GM04503 (cell line): ENCODE measurements around the gene ZSWIM4.

Experiments used
- DNase-seq: peaks from one replicate; pipeline ENCODE4 v3.0.0-alpha.2; 2012; ENCODE audit warnings: low read depth

Gene ZSWIM4

GRCh38 chr19:13835791-13836723 is 40.8 kb downstream of the ZSWIM4 start:
- DNase-seq = no peak

DNA sequence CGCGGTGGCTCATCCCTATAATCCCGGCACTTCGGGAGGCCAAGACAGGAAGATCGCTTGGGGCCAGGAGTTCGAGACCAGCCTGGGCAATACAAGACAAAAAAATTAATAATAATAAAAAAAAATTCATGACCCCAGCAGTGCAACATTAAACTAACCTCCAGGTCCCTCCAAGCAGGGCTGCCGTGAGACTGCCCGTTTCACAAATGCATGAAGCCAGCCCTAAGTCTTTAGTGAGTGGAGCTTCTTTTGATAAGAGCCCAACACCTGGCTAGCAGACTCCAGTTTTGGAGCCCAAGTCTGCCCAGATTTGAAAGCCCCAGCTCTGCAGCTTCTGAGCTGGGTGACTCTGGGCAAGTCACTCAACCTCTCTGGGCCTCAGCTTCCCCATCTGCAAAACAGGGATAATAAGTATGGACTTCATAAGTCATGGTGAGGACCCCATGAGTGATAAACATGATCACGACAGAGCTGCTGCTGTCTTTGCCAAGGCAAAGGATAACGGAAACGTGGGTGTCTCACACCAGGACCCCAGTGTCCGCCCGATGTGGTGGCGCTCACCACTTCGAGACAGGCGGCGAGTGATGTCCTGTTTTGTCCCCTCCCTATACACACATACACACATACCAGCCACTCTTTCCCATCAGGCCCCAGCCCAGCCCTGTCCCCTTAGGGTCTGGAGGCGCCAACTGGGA is 43.3 kb downstream of the ZSWIM4 start:
- no peak for DNase-seq

- no peak for DNase-seq
These were observed 44.1 kb downstream of the ZSWIM4 start for GRCh38 chr19:13839130-13839937.

DNA sequence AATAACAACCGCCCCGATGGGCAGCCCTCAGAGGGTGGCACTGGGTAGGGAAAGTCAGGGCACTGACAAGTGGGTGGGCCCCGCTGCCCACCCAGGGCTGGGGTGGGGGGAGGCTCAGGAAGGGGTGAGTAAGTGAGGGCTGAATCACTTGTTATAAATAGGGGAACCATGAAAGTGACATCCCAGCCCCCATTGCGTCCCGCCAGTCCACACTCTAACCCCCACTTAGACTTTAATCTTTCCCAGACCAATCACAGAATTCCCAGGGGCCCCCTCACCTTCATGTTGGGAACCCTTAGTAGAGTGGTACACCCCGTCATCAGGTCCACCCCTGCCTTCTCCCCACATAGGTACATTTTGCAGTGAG is 44.7 kb downstream of the ZSWIM4 start:
- no peak for DNase-seq

- DNase-seq = no peak
These were observed 45.3 kb downstream of the ZSWIM4 start for GRCh38 chr19:13840305-13841085.

- no peak for DNase-seq
These were observed 46.1 kb downstream of the ZSWIM4 start for GRCh38 chr19:13841086-13841961.

DNA sequence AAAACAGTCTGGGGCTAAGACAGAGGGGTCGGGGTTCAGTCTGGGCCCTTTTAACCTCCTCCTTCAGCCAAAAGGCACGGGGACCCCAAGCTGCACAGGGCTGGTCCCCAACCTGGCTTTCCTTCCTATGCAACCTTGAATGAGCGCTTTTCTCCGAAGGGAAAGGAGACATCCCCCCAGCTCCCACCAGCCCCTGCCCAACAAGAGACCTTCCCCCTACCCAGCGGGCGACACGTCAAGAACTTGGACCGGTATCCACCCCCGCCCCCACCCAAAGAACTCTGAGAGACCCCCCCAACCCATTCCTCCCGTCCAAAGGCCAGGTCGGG is 46.7 kb downstream of the ZSWIM4 start:
- DNase-seq = no peak

- no peak for DNase-seq
These were observed 47.3 kb downstream of the ZSWIM4 start for GRCh38 chr19:13842291-13843103.

GRCh38 chr19:13843104-13843921 is 48.1 kb downstream of the ZSWIM4 start:
- no peak for DNase-seq

DNA sequence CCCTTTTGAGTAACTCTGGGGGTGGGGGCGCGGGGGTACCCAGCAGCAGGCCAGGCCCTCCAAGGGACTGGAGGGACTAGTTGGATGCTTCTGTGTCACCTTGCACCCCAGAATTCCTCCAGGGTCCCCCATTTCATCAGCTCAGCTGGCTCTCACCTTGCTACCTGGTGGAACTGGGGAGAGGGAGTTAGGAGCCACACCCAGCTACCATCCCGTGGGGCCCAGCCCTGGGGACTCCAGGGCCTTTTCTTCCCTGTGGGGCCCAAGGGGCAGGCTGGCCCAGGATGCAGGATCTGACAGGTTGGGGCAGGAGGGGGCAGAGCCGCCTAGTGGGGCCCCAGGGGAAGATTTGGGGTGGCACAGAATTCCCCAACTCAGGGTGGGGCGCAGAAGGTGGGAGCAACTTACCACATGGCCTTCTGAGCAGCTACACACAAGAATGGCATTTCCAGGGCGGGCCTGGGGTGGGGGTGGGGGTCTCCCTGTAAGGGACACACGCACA is 48.9 kb downstream of the ZSWIM4 start:
- DNase-seq = no peak

- peak; percentile 71 for DNase-seq
These were observed 51.5 kb downstream of the ZSWIM4 start for GRCh38 chr19:13846557-13847406.

- DNase-seq = no peak
These were observed 52.4 kb downstream of the ZSWIM4 start for GRCh38 chr19:13847407-13848339.

DNA sequence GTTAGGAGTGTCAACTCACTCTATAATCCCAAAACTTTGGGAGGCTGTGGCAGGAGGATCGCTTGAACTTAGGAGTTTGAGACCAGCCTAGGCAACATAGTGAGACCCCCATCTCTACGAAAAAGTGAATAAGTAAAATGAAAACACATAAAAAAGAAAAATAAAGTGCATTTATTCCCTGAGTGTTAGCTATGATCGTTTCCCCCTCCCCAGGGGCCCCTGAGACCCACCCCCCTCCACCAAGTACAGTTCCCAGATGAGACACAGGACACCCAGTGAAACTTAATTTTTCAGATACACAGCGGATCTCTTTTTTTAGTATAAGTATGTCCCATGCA is 53.1 kb downstream of the ZSWIM4 start:
- DNase-seq = no peak

- no peak for DNase-seq
These were observed 53.8 kb downstream of the ZSWIM4 start for GRCh38 chr19:13848798-13849676.

DNA sequence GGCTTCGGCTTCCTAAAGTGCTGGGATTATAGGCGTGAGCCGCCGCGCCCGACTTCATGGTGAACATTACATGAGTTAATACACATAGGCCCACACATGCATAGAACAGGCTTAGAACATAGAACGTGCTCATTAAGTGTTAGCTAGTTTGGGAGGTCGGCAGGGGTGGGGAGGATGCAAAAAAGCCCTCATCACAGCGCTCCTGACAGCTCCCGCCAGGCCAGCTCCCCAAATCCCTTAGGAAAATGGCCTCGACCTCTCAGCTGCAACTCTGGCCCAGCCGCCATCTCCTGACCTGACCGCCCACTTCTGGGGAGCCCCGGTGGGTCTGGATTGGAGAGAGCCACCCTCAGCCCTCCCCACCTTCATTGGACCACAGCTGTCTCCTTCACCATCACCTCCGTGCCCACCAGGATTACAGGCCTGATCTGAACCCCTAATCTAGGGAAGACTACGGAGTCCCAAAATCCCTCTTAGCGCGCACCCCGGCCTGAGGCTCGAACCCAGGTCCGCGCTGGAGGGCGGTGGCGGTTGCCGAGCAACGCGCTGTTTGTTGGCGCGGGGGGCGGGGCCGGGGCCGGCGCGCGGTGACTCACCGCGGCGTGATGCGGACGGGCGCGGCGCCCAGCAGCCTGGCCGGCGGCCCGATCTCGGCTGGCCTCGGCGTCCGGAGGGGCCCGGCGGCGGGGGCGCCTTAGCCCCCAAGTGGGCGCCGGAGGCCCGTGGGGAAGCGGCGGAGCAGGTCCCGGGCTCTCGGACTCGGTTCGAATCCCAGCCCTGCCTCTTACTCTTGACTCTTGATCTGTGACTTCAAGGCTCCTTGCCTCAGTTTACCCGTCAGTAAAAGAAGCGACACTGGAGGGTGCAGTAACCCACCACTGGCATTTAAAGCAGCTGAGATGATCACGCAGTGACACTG is 55.0 kb downstream of the ZSWIM4 start:
- DNase-seq = no peak
